ENCODE results near the gene PTPRN. TPM values are rescaled to one million over a fixed set of nuclear protein-coding genes. Genes with fewer than 3 reads are reported as not detected.

Gene PTPRN
- total and polyA plus RNA-seq, 2 of the 8 experiments (the other 6 are each of a cell fraction or from before 2014, with no cell fraction given) = 5.4 to 8.2 TPM

GRCh38 chr2:219314804-219315468 is 5.7 kb upstream of the PTPRN start:
- no peaks in the 10 kb centered on the region for H3K9me3 ChIP-seq (ENCODE audit: insufficient read depth in 2 of 2, low read depth in 1 of 2, low read length in 1 of 2)
- H4K91ac ChIP-seq (replicated peaks; ENCODE audit: insufficient read length, low read length) = no peak overlapping the region
- no peaks in the 10 kb centered on the region for H3K23me2 ChIP-seq (ENCODE audit: low read depth, low read length)
- H3K36me3 ChIP-seq (ENCODE audit: control insufficient read depth in 2 of 4, insufficient read depth in 4 of 4, low read length in 3 of 4) = no peaks in the 10 kb centered on the region
- 89% methylated on average over 16 of the region's 16 CpGs; no CpG with 5 or more reads in 1 of the 2 experiments for WGBS, 2 experiments (ENCODE audit: extremely low coverage in 1 of 2, insufficient coverage in 1 of 2, insufficient read length in 1 of 2, insufficient replicate concordance in 2 of 2, low coverage in 1 of 2, low lambda C conversion rate in 2 of 2, missing lambda C conversion rate in 1 of 2)
- peaks cover 0 to 4% (median 0%) of the 10 kb centered on the region in 4 experiments; a peak in 2 of 7 replicates for H3K27me3 ChIP-seq (replicated peaks in 1 of 4; ENCODE audit: control insufficient read depth in 3 of 4, extremely low read depth in 1 of 4, insufficient read depth in 3 of 4, low read length in 3 of 4)
- H3K4me2 ChIP-seq (ENCODE audit: insufficient read depth in 1 of 2, low read depth in 2 of 2, low read length in 2 of 2) = no peak overlapping the region
- no peak overlapping the region for H3K4me3 ChIP-seq (ENCODE audit: extremely low read depth in 1 of 4, insufficient read depth in 2 of 4, low read depth in 3 of 4, low read length in 4 of 4)
- ChIA-PET POLR2A (ENCODE audit: partially characterized antibody) (interaction anchor here (1.4 to 2.1 kb wide), 2 partner anchors 12 to 70 kb away, joined by 4 to 5 read pairs; partner anchors contain the start of genes GLB1L and STK16), CTCF (ENCODE audit: partially characterized antibody) (interaction anchor here (0.8 to 4.3 kb wide), 7 partner anchors 8 to 104 kb away, joined by 3 to 17 read pairs (median 5); partner anchors contain the start of genes GLB1L and STK16)
- no peak overlapping the region for H2BK15ac ChIP-seq (ENCODE audit: low read length)
- no peak overlapping the region for H3K18ac ChIP-seq (ENCODE audit: extremely low read depth, low read length)
- H4K8ac ChIP-seq (ENCODE audit: extremely low read depth, insufficient read depth, low read length) = no peak overlapping the region
- H3K14ac ChIP-seq (ENCODE audit: insufficient read length) = no peak overlapping the region
- no peaks in the 10 kb centered on the region for H4K20me1 ChIP-seq (replicated peaks in 1 of 2; ENCODE audit: control insufficient read depth in 1 of 2, insufficient read depth in 2 of 2, low read length in 2 of 2)
- H3K79me1 ChIP-seq (ENCODE audit: low read depth, low read length) = no peaks in the 10 kb centered on the region
- no peak overlapping the region for H3K27ac ChIP-seq (ENCODE audit: low read depth, low read length)
- H3K79me2 ChIP-seq (ENCODE audit: control insufficient read depth in 1 of 2, insufficient read depth in 2 of 2, low read length in 2 of 2) = no peaks in the 10 kb centered on the region
- H2AK5ac ChIP-seq (ENCODE audit: low read depth, low read length) = no peak overlapping the region
- no peak overlapping the region for H4K5ac ChIP-seq (ENCODE audit: insufficient read length, low read depth, low read length)
- no peak overlapping the region for H3K4ac ChIP-seq (replicated peaks; ENCODE audit: insufficient read length, low read depth, low read length)
- no peak overlapping the region for H2BK12ac ChIP-seq (ENCODE audit: low read depth, low read length)
- peaks cover 0 to 4% (median 0%) of the 10 kb centered on the region in 4 experiments; a peak in 2 of 7 replicates for H3K4me1 ChIP-seq (replicated peaks in 1 of 4; ENCODE audit: control insufficient read depth in 3 of 4, insufficient read depth in 4 of 4, low read length in 3 of 4)
- no peak overlapping the region for H2AFZ ChIP-seq (ENCODE audit: low read length)
- DNase-seq (ENCODE audit: low read depth in 1 of 2, low spot score in 2 of 2) (no peak), FAIRE-seq (no peak)
- no peak overlapping the region for H3K23ac ChIP-seq (ENCODE audit: insufficient read length)
- H3K56ac ChIP-seq (replicated peaks; ENCODE audit: insufficient read length, low read depth, low read length) = no peak overlapping the region
- H2BK20ac ChIP-seq (ENCODE audit: low read length) = no peak overlapping the region
- no peak overlapping the region for H2BK120ac ChIP-seq (replicated peaks; ENCODE audit: low read depth, low read length)
- H2BK5ac ChIP-seq (ENCODE audit: low read depth, low read length) = no peak overlapping the region
- no peak overlapping the region for H3K9ac ChIP-seq (replicated peaks in 1 of 4; ENCODE audit: extremely low read depth in 1 of 4, low read depth in 3 of 4, low read length in 3 of 4)
- TF ChIP-seq CTBP2 (IDR thresholded peaks at IDR 0.05; ENCODE audit: borderline replicate concordance, insufficient read depth, insufficient read length, low read length) (no peak), SP4 (IDR thresholded peaks at IDR 0.05; ENCODE audit: low read length) (no peak), FOSL1 (IDR thresholded peaks at IDR 0.05; ENCODE audit: insufficient read depth, low read depth, low read length) (no peak), SP2 (IDR thresholded peaks at IDR 0.05; ENCODE audit: low read length) (no peak), SIRT6 (IDR thresholded peaks at IDR 0.05; ENCODE audit: low read length) (no peak), KDM4A (IDR thresholded peaks at IDR 0.05; ENCODE audit: low read depth, low read length, severe bottlenecking) (no peak), SUZ12 (IDR thresholded peaks at IDR 0.05; ENCODE audit: low read length) (no peak), ATF2 (IDR thresholded peaks at IDR 0.05; ENCODE audit: low read length) (no peak), NRF1 (IDR thresholded peaks at IDR 0.05; ENCODE audit: low read depth, low read length) (no peak), E2F6 (IDR thresholded peaks at IDR 0.05) (no peak)
